ENCODE data around the gene DES.
"Not testable (repeated sequence)": the region's sequence is repeated elsewhere in the genome, so short reads cannot be mapped to it uniquely, and the experiment has no call there.

The DES gene

DNA sequence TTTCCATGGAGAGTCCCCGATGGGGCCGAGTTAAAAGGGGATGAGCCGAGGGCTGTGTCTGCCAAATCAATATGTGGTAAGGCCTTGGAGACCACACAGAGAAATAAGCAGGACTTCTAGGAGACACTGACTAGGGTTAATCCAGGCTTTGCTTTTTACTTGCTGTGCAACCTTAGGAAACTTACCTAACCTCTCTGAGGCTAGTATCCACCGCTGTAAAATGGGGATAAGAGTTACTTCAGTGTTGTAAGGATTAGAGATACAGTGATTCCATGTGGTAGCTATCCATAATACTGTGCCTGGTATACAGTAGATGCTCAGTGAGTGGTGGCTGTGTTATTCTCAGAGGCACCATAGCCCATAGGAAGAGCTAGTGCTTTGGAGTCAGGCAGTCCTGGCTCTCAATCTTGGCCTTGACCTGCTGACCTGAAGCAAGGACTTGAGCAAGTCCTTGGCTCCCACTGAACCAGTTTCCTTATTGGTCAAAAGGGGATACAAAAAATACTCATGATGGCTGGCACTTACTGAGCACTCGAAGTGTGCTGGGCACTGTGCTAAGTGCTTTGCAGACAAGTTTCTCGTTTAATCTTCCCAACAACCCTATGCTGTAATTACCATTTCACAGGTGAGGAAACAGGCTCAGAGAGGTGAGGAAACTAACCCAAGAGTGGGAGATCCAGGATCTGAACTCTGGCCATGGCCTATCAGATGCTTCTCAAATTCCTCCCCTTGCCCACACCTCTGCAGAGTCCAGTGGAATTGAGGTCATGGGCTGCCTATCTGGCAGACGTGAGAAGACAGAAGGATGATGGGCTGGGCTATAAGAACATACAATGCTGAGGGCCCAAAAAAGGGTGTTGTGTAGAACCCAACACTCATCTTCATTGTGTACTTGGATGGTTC is 12.0 kb upstream of the DES start:
- no peaks in the 10 kb centered on the region for H3K9me3 Mint-ChIP-seq

DNA sequence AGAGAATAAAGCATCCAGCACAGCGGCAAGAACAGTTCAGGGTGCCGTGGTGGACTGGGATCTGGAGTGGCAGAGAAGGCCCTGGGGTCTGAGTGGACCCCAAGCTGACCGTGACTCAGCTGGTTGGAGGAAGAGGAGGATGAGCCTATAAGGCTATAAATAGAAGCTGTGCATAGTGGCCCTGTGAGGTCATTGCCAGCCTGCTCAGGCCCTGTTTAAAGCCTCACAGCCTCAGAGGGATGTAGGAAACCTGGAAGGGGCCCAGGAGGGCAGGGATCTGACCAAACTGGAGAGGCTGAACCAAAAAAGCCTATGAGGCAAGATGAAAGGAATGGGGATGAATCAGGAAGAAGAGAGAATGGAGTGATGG is 11.3 kb upstream of the DES start:
- H3K4me1 Mint-ChIP-seq (ENCODE audit: low read depth): no peaks in the 10 kb centered on the region
- H3K27ac Mint-ChIP-seq: no peak overlapping the region
- no peak overlapping the region for H3K4me3 Mint-ChIP-seq
- H3K9me3 Mint-ChIP-seq: no peaks in the 10 kb centered on the region
- no peak for DNase-seq (ENCODE audit: low spot score)
- peaks cover 2% of the 10 kb centered on the region for H3K27me3 Mint-ChIP-seq (ENCODE audit: low read depth)
- H3K36me3 Mint-ChIP-seq (ENCODE audit: low read depth): no peaks in the 10 kb centered on the region

More for the DNA sequence above, 12.0 kb upstream of the DES start:
- Mint-ChIP-seq H3K4me3 (no peak overlapping the region), H3K27me3 (ENCODE audit: low read depth) (peaks cover 2% of the 10 kb centered on the region), H3K36me3 (ENCODE audit: low read depth) (no peaks in the 10 kb centered on the region), H3K4me1 (ENCODE audit: low read depth) (no peaks in the 10 kb centered on the region), H3K27ac (no peak overlapping the region)
- no peak for DNase-seq (ENCODE audit: low spot score)

DNA sequence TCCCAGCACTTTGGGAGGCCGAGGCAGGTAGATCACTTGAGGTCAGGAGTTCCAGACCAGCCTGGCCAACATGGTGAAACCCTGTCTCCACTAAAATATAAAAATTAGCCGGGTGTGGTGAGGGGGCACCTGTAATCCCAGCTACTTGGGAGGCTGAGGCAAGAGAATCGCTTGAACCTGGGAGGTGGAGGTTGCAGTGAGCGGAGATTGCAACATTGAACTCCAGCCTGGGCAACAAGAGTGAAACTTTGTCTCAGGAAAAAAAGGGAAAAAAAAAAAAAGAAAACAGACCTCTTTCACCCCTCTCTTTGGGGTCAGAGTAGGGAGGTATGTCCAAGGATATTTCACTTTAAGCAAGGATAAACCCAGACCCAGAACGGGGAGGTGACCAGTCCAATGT is 10.8 kb upstream of the DES start:
- not testable (repeated sequence) for H3K9me3 Mint-ChIP-seq; DNase-seq (ENCODE audit: low spot score); H3K27me3 Mint-ChIP-seq (ENCODE audit: low read depth)

DNA sequence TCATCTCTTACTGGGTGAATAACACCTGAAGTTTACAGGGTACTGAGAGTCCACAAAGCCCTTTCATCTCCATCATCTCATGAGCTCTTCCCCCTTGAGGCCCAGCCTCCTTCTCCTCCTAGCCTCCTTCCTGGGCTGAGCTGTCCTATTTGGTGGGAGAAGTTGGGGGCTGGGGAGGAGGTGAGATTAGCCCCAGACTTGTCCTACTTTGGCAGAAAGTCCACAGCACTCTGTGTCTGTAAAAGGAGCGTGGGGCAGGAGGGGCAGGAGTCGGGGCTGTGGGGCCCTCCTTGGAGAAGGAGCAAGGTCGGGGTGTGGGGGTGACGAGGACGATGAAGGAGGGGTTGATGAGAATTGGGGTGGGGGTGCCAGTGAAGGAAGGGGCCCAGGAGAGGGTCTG is 10.0 kb upstream of the DES start:
- H3K27me3 Mint-ChIP-seq (ENCODE audit: low read depth): peaks cover 4% of the 10 kb centered on the region
- no peak overlapping the region for H3K4me3 Mint-ChIP-seq
- H3K4me1 Mint-ChIP-seq (ENCODE audit: low read depth): no peaks in the 10 kb centered on the region
- DNase-seq (ENCODE audit: low spot score): no peak
- no peaks in the 10 kb centered on the region for H3K9me3 Mint-ChIP-seq
- no peaks in the 10 kb centered on the region for H3K36me3 Mint-ChIP-seq (ENCODE audit: low read depth)
- no peak overlapping the region for H3K27ac Mint-ChIP-seq

More for the DNA sequence above, 10.8 kb upstream of the DES start:
- not testable (repeated sequence) for H3K4me3 Mint-ChIP-seq; H3K4me1 Mint-ChIP-seq (ENCODE audit: low read depth); H3K27ac Mint-ChIP-seq; H3K36me3 Mint-ChIP-seq (ENCODE audit: low read depth)

DNA sequence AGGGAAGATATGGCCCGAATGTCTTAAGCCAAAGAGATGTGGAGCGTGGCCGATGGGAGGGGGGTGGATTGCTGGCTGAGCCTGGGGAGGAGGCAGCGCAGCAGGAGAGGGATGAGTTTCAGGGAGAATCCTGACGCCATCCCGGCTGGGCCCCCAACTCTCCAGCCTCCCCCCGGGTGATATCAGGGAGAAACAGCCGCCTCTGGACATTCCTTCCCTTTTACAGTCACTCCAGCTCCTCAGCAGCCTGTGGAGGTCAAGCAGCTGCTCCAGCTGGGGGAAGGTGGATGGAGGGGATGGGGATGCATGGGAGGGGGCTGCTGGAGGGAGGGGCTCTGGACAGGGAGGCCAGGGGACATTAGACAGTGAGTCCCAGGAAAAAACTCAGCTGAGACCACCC is 9.5 kb upstream of the DES start:
- no peaks in the 10 kb centered on the region for H3K4me1 Mint-ChIP-seq (ENCODE audit: low read depth)
- H3K27ac Mint-ChIP-seq: no peak overlapping the region
- peaks cover 5% of the 10 kb centered on the region for H3K27me3 Mint-ChIP-seq (ENCODE audit: low read depth)
- H3K36me3 Mint-ChIP-seq (ENCODE audit: low read depth): no peaks in the 10 kb centered on the region
- DNase-seq (ENCODE audit: low spot score): no peak
- no peaks in the 10 kb centered on the region for H3K9me3 Mint-ChIP-seq
- no peak overlapping the region for H3K4me3 Mint-ChIP-seq

DNA sequence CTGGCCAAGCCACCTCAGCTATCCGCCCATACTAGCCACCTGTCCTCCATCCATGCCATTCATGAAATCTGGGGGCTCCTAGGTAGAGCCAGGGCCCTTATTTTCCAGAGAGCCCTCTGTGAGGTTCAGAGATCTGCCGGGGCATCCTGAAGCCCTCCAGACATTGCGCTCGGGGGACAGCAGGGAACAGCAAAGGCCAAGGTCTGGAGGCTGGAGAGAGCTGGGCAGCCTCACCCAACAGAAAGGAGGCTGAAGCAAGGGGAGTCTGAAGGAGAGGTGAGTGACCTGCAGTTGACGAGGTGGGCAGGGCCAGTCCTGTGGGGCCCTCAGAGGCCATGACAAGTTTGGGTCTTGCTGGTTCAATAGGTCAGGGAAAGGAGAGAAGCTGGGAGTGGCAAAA is 8.6 kb upstream of the DES start:
- DNase-seq (ENCODE audit: low spot score): no peak
- Mint-ChIP-seq H3K4me1 (ENCODE audit: low read depth) (no peaks in the 10 kb centered on the region), H3K36me3 (ENCODE audit: low read depth) (no peaks in the 10 kb centered on the region), H3K4me3 (no peak overlapping the region), H3K27me3 (ENCODE audit: low read depth) (peaks cover 8% of the 10 kb centered on the region), H3K27ac (no peak overlapping the region), H3K9me3 (no peaks in the 10 kb centered on the region)

DNA sequence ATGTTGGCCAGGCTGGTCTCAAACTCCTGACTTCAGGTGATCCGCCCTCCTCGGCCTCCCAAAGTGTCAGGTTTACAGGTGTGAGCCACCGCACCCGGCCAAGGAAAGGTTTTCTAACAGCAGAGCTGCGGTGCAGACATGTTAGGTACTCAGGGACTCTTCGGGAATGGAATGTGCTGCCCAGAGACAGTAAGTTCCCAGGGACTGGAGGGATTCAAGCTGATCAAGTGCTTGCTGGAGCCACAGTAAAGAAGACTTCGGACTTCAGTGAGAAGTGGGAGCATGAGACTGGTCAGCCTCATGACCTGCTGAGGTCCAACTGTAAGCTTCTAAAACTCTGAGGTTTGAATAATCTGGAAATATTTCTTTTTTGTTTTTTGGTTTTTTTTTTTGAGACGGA is 7.8 kb upstream of the DES start:
- no peak for DNase-seq (ENCODE audit: low spot score)
- Mint-ChIP-seq H3K36me3 (ENCODE audit: low read depth) (no peaks in the 10 kb centered on the region), H3K4me1 (ENCODE audit: low read depth) (no peaks in the 10 kb centered on the region), H3K27me3 (ENCODE audit: low read depth) (peaks cover 8% of the 10 kb centered on the region), H3K9me3 (no peaks in the 10 kb centered on the region), H3K27ac (no peak overlapping the region), H3K4me3 (no peak overlapping the region)

DNA sequence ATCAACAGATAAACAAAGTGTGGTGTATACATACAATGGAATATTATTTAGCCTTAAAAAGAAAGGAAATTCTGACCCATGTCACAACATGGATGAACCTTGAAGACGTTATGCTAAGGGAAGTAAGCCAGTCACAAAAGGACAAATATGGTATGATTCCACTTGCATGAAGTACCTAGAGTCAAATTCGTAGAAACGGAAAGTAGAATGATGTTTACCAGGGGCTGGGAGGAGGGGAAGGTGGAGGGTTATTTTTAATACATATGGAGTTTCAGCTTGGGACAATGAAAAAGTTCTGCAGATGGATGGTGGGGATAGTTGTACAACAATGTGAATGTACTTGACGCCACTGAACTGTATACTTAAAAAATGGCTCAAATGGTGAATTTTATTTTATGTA is 3.3 kb upstream of the DES start:
- H3K4me1 Mint-ChIP-seq (ENCODE audit: low read depth): no peaks in the 10 kb centered on the region
- no peaks in the 10 kb centered on the region for H3K36me3 Mint-ChIP-seq (ENCODE audit: low read depth)
- DNase-seq (ENCODE audit: low spot score): no peak
- H3K27ac Mint-ChIP-seq: no peak overlapping the region
- H3K4me3 Mint-ChIP-seq: no peak overlapping the region
- H3K27me3 Mint-ChIP-seq (ENCODE audit: low read depth): peaks cover 32% of the 10 kb centered on the region
- no peaks in the 10 kb centered on the region for H3K9me3 Mint-ChIP-seq

DNA sequence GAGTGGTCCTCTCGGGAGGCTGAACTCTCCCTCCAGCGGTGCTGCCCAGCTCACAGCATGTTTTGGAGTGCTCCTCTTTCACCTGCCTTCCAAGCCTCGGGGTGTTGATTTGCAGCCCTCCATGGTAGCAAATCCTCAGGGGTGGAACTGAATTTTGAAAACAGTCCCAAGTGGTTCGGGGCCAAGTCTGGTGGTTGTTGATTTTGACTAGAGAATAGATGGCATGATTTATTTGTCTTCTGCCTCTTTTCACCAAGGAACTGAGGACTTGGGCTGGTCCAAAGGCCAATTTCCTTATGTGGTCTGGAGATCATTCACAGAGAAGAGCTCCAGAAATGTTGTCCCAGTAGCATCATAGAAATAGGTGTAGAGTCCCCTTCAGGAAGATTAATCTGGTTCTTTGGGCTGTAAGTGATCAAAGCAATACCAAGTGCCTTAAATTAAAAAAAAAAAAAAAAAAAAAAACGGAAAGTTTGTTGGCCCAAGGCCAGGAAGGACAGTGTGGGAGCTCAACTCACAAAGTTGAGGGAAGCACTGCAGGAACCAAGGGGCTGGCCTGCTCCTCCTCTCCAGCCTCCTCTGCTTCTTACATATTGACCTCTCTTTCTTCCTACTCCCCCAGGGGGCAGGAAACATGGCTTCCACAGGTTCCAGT is 2.5 kb upstream of the DES start:
- no peak for DNase-seq (ENCODE audit: low spot score)
- Mint-ChIP-seq H3K36me3 (ENCODE audit: low read depth) (no peaks in the 10 kb centered on the region), H3K27ac (no peak overlapping the region), H3K4me1 (ENCODE audit: low read depth) (no peaks in the 10 kb centered on the region), H3K27me3 (ENCODE audit: low read depth) (peaks cover 36% of the 10 kb centered on the region), H3K4me3 (no peak overlapping the region), H3K9me3 (no peaks in the 10 kb centered on the region)

DNA sequence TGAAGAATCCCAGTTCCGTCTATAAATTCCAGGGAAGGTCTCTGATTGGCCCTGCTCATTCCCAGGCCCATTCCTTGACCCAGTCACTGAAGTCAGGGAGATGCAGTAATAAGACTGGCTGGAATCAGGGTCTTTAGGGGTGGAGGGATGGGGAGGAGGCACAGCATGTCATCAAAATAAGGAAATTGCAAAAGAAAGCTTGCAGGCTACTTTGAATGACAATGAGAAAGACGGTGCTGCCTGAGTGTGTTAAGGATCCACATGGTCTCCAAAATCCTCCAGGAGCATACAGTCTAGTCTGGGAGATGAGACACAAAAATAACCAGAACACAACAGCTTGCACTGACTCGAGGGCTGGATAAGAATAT is 2.0 kb upstream of the DES start:
- no peak for DNase-seq (ENCODE audit: low spot score)
- no peaks in the 10 kb centered on the region for H3K36me3 Mint-ChIP-seq (ENCODE audit: low read depth)
- no peak overlapping the region for H3K27ac Mint-ChIP-seq
- H3K9me3 Mint-ChIP-seq: no peaks in the 10 kb centered on the region
- peaks cover 36% of the 10 kb centered on the region for H3K27me3 Mint-ChIP-seq (ENCODE audit: low read depth)
- no peaks in the 10 kb centered on the region for H3K4me1 Mint-ChIP-seq (ENCODE audit: low read depth)
- no peak overlapping the region for H3K4me3 Mint-ChIP-seq

DNA sequence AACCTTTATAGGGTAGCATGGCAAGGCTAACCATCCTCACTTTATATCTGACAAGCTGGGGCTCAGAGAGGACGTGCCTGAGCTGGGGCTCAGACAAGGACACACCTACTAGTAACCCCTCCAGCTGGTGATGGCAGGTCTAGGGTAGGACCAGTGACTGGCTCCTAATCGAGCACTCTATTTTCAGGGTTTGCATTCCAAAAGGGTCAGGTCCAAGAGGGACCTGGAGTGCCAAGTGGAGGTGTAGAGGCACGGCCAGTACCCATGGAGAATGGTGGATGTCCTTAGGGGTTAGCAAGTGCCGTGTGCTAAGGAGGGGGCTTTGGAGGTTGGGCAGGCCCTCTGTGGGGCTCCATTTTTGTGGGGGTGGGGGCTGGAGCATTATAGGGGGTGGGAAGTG is 1.2 kb upstream of the DES start:
- H3K4me3 Mint-ChIP-seq: no peak overlapping the region
- H3K27me3 Mint-ChIP-seq (ENCODE audit: low read depth): peaks cover 36% of the 10 kb centered on the region
- no peak overlapping the region for H3K27ac Mint-ChIP-seq

DNA sequence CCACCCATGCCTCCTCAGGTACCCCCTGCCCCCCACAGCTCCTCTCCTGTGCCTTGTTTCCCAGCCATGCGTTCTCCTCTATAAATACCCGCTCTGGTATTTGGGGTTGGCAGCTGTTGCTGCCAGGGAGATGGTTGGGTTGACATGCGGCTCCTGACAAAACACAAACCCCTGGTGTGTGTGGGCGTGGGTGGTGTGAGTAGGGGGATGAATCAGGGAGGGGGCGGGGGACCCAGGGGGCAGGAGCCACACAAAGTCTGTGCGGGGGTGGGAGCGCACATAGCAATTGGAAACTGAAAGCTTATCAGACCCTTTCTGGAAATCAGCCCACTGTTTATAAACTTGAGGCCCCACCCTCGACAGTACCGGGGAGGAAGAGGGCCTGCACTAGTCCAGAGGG is 803 bp upstream of the DES start:
- H3K27me3 Mint-ChIP-seq (ENCODE audit: low read depth): peaks cover 36% of the 10 kb centered on the region
- no peak for DNase-seq (ENCODE audit: low spot score)
- H3K4me3 Mint-ChIP-seq: no peak overlapping the region
- no peak overlapping the region for H3K27ac Mint-ChIP-seq
- H3K36me3 Mint-ChIP-seq (ENCODE audit: low read depth): no peaks in the 10 kb centered on the region
- no peaks in the 10 kb centered on the region for H3K4me1 Mint-ChIP-seq (ENCODE audit: low read depth)
- H3K9me3 Mint-ChIP-seq: no peaks in the 10 kb centered on the region

More for the DNA sequence above, 1.2 kb upstream of the DES start:
- Mint-ChIP-seq H3K4me1 (ENCODE audit: low read depth) (no peaks in the 10 kb centered on the region), H3K9me3 (no peaks in the 10 kb centered on the region), H3K36me3 (ENCODE audit: low read depth) (no peaks in the 10 kb centered on the region)
- no peak for DNase-seq (ENCODE audit: low spot score)

DNA sequence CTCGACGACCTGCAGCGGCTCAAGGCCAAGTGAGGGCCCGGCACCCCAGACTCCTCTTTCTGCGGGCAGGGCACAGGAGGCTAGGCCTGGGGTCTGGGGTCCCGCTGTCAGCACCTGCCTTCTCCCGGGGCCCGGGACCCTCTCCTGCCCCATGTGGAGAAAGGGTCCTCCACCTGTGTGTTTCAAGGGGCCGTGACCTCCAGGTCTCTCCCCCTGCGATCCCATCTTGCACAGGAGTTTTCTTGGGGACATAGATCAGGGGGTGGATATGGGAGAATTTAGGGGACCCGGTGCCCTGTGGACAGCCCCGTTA is 791 bp downstream of the DES start:
- no peak overlapping the region for H3K4me3 Mint-ChIP-seq
- no peak overlapping the region for H3K27ac Mint-ChIP-seq
- no peaks in the 10 kb centered on the region for H3K4me1 Mint-ChIP-seq (ENCODE audit: low read depth)
- no peaks in the 10 kb centered on the region for H3K36me3 Mint-ChIP-seq (ENCODE audit: low read depth)
- H3K27me3 Mint-ChIP-seq (ENCODE audit: low read depth): peaks cover 29% of the 10 kb centered on the region
- H3K9me3 Mint-ChIP-seq: no peaks in the 10 kb centered on the region
- no peak for DNase-seq (ENCODE audit: low spot score)

DNA sequence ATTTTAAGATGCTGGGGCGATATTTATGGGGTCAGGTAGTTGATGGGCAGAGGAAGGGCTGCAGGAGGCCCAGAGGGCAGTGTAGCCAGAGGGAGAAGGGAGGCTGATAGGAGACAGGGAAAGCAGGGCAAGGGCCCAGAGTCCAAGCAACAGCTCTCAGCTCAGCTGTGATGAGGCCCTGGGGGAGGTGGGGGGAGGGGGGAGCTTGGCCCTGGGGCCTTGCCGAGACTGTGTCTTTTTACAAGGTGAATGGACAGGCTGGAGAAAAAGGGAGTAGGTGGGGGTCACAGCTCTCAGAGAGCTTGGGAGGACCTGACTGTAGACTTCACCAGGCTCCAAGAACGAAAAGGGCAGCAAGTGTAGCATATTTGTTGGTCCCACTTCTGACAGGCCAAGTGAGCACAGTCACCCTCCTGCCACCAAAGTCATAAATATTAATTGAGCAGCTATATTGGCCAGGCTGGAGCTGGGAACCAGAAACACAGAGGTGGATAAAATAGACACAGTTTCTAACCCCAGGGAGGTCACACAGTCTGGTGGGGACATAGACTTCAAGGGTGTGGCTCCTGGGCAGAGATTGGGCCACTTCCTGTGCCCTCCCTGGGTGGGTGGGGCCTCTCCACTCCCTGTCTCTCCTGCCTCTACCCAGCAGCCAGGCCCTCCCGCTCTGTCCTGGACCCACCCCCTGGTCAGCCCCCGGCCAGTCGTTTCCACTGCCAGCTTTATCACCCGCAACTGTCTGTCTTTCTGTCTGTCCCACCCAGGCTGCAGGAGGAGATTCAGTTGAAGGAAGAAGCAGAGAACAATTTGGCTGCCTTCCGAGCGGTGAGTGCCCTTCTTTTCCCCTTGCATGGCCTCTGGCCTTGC is 1.4 kb downstream of the DES start:
- Mint-ChIP-seq H3K36me3 (ENCODE audit: low read depth) (no peaks in the 10 kb centered on the region), H3K4me3 (no peak overlapping the region), H3K9me3 (no peaks in the 10 kb centered on the region), H3K4me1 (ENCODE audit: low read depth) (no peaks in the 10 kb centered on the region), H3K27me3 (ENCODE audit: low read depth) (peaks cover 29% of the 10 kb centered on the region), H3K27ac (no peak overlapping the region)
- DNase-seq (ENCODE audit: low spot score): no peak
